Medulla oblongata (tissue), 1 donor: Measurements from ENCODE around the gene KCNMB1.

Source experiments
- DNase-seq: peaks from one replicate; pipeline ENCODE4 v3.0.0-alpha.2; 2015; ENCODE audit errors: extremely low spot score

Gene KCNMB1

GRCh38 chr5:170414786-170415185 is 25.6 kb upstream of the KCNMB1 start:
- DNase-seq = no peak

- DNase-seq = no peak
Measured at GRCh38 chr5:170413897-170414296, 24.7 kb upstream of the KCNMB1 start.

GRCh38 chr5:170411100-170411499 is 21.9 kb upstream of the KCNMB1 start:
- no peak for DNase-seq

GRCh38 chr5:170410401-170410800 is 21.2 kb upstream of the KCNMB1 start:
- DNase-seq = no peak

- peak; percentile 43 for DNase-seq
Measured at GRCh38 chr5:170408877-170409660, 19.9 kb upstream of the KCNMB1 start.

GRCh38 chr5:170408226-170408625 is 19.1 kb upstream of the KCNMB1 start:
- no peak for DNase-seq

GRCh38 chr5:170407062-170407461 is 17.9 kb upstream of the KCNMB1 start:
- DNase-seq = no peak

GRCh38 chr5:170405817-170406216 is 16.6 kb upstream of the KCNMB1 start:
- DNase-seq = peak; percentile 31

- DNase-seq = peak; percentile 71
Measured at GRCh38 chr5:170404398-170404797, 15.2 kb upstream of the KCNMB1 start.

GRCh38 chr5:170403675-170404074 is 14.5 kb upstream of the KCNMB1 start:
- DNase-seq = no peak

- no peak for DNase-seq
Measured at GRCh38 chr5:170402508-170402907, 13.3 kb upstream of the KCNMB1 start.

- no peak for DNase-seq
Measured at GRCh38 chr5:170397059-170397458, 7.9 kb upstream of the KCNMB1 start.

- DNase-seq = peak; percentile 49
Measured at GRCh38 chr5:170393958-170394357, 4.8 kb upstream of the KCNMB1 start.

- DNase-seq = peak; percentile 37
Measured at GRCh38 chr5:170393235-170393634, 4.1 kb upstream of the KCNMB1 start.

- DNase-seq = no peak
Measured at GRCh38 chr5:170390472-170390871, 1.3 kb upstream of the KCNMB1 start.

- peak; percentile 39 for DNase-seq
Measured at GRCh38 chr5:170389550-170389892, 354 bp upstream of the KCNMB1 start.

- no peak for DNase-seq
Measured at GRCh38 chr5:170387775-170388639, 1.2 kb downstream of the KCNMB1 start.

- DNase-seq = no peak
Measured at GRCh38 chr5:170386743-170387395, 2.3 kb downstream of the KCNMB1 start.

- DNase-seq = no peak
Measured at GRCh38 chr5:170383227-170383626, 5.9 kb downstream of the KCNMB1 start.

- no peak for DNase-seq
Measured at GRCh38 chr5:170382790-170383189, 6.4 kb downstream of the KCNMB1 start.

GRCh38 chr5:170380361-170380951 is 8.7 kb downstream of the KCNMB1 start:
- no peak for DNase-seq

- DNase-seq = no peak
Measured at GRCh38 chr5:170378740-170379139, 10.4 kb downstream of the KCNMB1 start.
